Body of pancreas (tissue), 4 donors: ENCODE measurements around the gene TRMT61B. TPM values are rescaled to one million over a fixed set of nuclear protein-coding genes. Genes with fewer than 3 reads are reported as not detected.

Source experiments
- ATAC-seq: fragments of 150-250 bp; one replicate; pipeline ENCODE4 v1.9.1; 2016
- DNase-seq, 4 donors: peaks; one replicate each; pipeline ENCODE4 v3.0.0-alpha.2; 2019
- H3K27ac ChIP-seq, 4 donors: fragments of 200-600 bp; sonication (generic); 1 replicate in 3 of 4; 2 replicates in 1 of 4; pipeline versions ENCODE4 v1.5.1 to v1.6.1; 2016 to 2019; ENCODE audit warnings: mild to moderate bottlenecking in 1 of 4, mixed read lengths in 1 of 4, moderate library complexity in 1 of 4
- H3K27me3 ChIP-seq, 2 donors: fragments of 200-600 bp; sonication (generic); one replicate each; pipeline ENCODE4 v1.6.0; 2016; ENCODE audit warnings: mild to moderate bottlenecking in 1 of 2
- H3K36me3 ChIP-seq, 2 donors: fragments of 200-600 bp; sonication (generic); replicated peaks in 1 of 2; 2 replicates each; pipeline ENCODE4 v1.5.1; 2016; ENCODE audit warnings: low read depth in 2 of 2; ENCODE audit not compliant: insufficient read depth in 1 of 2
- H3K4me1 ChIP-seq: fragments of 200-600 bp; sonication (generic); one replicate; pipeline ENCODE4 v1.6.0; 2016
- H3K4me3 ChIP-seq, 2 donors: fragments of 200-600 bp; sonication (generic); 1 replicate in 1 of 2; 2 replicates in 1 of 2; pipeline ENCODE4 v1.5.1; 2016 to 2019
- H3K9me3 ChIP-seq, 3 donors: fragments of 200-600 bp; sonication (generic); 1 replicate in 2 of 3; 2 replicates in 1 of 3; pipeline ENCODE4 v1.5.1; 2016
- POLR2A ChIP-seq, 3 donors: fragments of 450-650 bp; IDR thresholded peaks; one replicate each; pipeline ENCODE4 v1.6.1; 2016; ENCODE audit warnings: antibody characterized with exemption in 3 of 3, mild to moderate bottlenecking in 2 of 3
- WGBS, 2 donors: methylation state at CpG; one replicate each; pipeline ENCODE4 v1.1.5; 2017; 5-methylcytosine and 5-hydroxymethylcytosine counted together
- intact Hi-C: fragments of 100-400 bp; cut with DNase I; formaldehyde crosslinking; loops from one replicate; pipeline ENCODE4 v1.15.1; 2023
- total RNA-seq, 2 donors: library from RNA; depleted of rRNA; stranded (reverse); fragments of >200 nt; gene quantifications; one replicate each; pipeline ENCODE4 v1.1.0, GENCODE V29; 2016
- TF ChIP-seq, protein P1 (sequence below), 7 experiments: fragments of 450-650 bp in 4 of 7; fragments of 200-600 bp in 3 of 7; sonication (generic) in 3 of 7; IDR thresholded peaks; one replicate each; pipeline ENCODE4 v1.5.1; 2016 to 2019; ENCODE audit warnings: antibody characterized with exemption in 7 of 7

TRMT61B gene
- total RNA-seq, 2 donors from 2014 or later: 9.9 to 15.8 TPM

DNA sequence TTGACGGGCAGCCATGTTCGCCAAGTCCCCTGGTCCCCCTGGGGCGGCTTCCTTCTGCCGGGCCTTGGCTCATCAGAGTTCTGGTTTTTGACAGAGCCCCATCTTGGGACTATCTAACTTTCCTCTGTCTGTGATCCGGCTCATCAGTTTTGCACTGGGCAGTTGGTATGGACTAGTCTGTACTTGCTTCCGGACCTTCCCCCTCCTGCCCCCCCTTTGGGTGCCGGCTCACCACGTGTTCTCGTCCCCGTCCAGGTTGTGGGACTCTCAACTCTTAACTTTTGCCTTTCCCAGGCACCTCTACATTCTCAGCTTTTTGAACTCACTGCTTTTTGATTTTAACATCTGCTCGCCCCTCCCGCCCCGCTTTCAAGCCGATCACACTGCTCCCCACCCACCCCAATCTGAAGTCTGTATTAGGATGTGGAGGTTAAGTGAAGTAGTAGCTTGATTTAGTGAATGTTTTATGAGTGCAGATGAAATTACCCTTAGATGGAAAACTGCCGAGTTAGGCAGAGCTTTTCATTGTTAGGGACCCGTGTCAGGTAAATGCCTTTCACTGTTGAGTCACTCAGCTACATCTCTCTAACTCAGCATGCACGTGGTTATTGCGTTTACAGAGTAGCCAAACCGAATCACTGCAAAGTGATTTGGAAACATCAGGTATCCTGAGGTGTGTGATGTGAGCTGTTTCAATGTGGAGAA lies 25.2 kb upstream of the TRMT61B start:
- no peaks in the 10 kb centered on the region for H3K36me3 ChIP-seq
- TF ChIP-seq POLR2A (IDR thresholded peaks at IDR 0.05): no peak
- TF ChIP-seq, protein P1, sequence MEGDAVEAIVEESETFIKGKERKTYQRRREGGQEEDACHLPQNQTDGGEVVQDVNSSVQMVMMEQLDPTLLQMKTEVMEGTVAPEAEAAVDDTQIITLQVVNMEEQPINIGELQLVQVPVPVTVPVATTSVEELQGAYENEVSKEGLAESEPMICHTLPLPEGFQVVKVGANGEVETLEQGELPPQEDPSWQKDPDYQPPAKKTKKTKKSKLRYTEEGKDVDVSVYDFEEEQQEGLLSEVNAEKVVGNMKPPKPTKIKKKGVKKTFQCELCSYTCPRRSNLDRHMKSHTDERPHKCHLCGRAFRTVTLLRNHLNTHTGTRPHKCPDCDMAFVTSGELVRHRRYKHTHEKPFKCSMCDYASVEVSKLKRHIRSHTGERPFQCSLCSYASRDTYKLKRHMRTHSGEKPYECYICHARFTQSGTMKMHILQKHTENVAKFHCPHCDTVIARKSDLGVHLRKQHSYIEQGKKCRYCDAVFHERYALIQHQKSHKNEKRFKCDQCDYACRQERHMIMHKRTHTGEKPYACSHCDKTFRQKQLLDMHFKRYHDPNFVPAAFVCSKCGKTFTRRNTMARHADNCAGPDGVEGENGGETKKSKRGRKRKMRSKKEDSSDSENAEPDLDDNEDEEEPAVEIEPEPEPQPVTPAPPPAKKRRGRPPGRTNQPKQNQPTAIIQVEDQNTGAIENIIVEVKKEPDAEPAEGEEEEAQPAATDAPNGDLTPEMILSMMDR (IDR thresholded peaks at IDR 0.05): no peak
- H3K9me3 ChIP-seq: no peaks in the 10 kb centered on the region
- H3K27me3 ChIP-seq: no peaks in the 10 kb centered on the region
- H3K27ac ChIP-seq: peak overlapping the region; percentile 44 to 88 (median 80)
- DNase-seq (peak in 3 of 4 donors; percentile 16 to 43 (median 36)), ATAC-seq (no peak)
- H3K4me1 ChIP-seq: peaks cover 41% of the 10 kb centered on the region
- H3K4me3 ChIP-seq: peak overlapping the region; percentile 80 to 85
- WGBS, 2 donors: 0% methylated on average over 16 to 19 of the region's 19 CpGs
- intact Hi-C loops: no loop called here

DNA sequence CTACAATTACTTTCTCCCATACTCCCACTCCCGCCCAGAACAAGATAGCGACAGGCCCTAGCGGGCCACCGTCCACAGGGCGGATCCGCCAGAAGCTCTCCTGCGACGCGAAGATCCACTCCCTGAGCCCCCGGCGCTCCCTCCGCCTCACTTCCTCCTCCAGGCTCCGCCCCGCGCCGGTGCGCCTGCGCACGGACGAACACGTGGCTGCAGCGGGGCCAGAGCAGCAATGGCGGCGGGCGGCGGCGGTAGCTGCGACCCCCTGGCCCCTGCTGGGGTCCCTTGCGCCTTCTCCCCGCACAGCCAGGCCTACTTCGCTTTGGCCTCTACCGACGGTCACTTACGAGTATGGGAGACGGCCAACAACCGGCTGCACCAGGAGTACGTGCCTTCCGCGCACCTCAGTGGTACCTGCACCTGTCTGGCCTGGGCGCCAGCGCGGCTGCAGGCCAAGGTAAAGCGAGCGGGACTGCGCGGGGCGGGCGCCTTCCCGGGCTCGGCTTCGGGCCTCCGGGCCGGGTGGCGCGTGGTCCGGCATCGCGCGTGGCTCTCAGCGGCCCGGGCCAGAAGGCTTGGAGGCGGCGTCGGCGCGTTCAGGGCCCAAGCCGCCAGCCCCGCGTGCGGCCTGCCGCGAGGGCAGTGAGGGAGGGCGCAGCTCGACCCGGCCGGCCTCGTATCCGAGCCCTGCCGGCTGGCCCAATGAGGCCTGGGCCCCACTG lies 24.5 kb upstream of the TRMT61B start, which contains the start of gene WDR43:
WDR43 (plus strand) TSS at position 198 of the 719 bp plus-strand sequence; CDS start at position 230, 32 bp downstream.
- TF ChIP-seq POLR2A (IDR thresholded peaks at IDR 0.05): peak; percentile 62 to 87 (median 83)
- TF ChIP-seq, protein P1 (IDR thresholded peaks at IDR 0.05): peak in 1 of 7 experiments; percentile 6
- Histone ChIP-seq H3K4me1 (peaks cover 41% of the 10 kb centered on the region), H3K36me3 (no peaks in the 10 kb centered on the region), H3K27me3 (no peaks in the 10 kb centered on the region), H3K27ac (peak within 1 kb of the TSS; percentile 44 to 88 (median 80)), H3K9me3 (no peaks in the 10 kb centered on the region), H3K4me3 (peak within 1 kb of the TSS; percentile 80 to 85)
- WGBS, 2 donors: 0% methylated on average over 31 to 79 of the region's 79 CpGs
- ATAC-seq (peak; percentile 99), DNase-seq (peak; percentile 97 to 98 (median 98))
- intact Hi-C loops: no loop called here

DNA sequence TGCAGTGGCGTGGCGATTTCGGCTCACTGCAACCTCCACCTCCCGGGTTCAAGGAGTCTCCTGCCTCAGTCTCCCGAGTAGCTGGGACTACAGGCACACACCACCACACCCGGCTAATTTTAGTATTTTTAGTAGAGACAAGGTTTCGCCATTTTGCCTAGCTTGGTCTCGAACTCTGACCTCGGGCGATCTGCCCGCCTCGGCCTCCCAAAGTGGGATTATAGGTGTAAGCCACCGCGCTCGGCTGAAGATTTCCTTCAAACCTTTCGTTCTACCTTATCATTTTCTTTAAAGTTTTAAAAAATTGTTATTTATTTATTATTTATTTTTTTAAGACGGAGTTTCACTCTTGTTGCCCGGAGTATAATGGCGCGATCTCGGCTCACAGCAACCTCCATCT lies 23.4 kb upstream of the TRMT61B start:
- TF ChIP-seq POLR2A (IDR thresholded peaks at IDR 0.05): no peak
- TF ChIP-seq, protein P1 (IDR thresholded peaks at IDR 0.05): no peak
- intact Hi-C loops: no loop called here
- DNase-seq: peak in 1 of 4 donors; percentile 19
- H3K27ac ChIP-seq: no peak overlapping the region
- H3K36me3 ChIP-seq: no peaks in the 10 kb centered on the region
- ATAC-seq: no peak
- H3K4me3 ChIP-seq: no peak overlapping the region
- WGBS, 2 donors: 86 to 90% methylated on average over 21 of the region's 21 CpGs
- H3K27me3 ChIP-seq: no peaks in the 10 kb centered on the region
- peaks cover 31% of the 10 kb centered on the region for H3K4me1 ChIP-seq
- no peaks in the 10 kb centered on the region for H3K9me3 ChIP-seq

DNA sequence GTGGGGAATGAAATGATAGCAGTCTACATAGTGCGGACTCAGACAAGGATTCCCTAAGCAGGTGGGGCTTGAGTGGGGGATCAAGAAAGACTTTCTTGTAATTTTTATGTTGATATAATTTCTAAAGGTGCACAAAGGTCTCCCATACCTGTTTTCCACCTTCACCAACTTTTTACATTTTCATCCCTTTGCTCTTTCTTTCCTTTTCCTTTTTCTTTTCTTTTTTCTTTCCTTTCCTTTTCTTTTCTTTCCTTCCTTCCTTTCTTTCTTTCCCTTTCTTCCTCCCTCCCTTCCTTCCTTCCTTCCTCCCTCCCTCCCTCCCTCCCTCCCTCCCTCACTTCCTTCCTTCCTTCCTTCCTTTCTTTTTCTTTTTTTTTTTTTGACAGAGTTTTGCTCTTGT lies 10.1 kb upstream of the TRMT61B start:
- DNase-seq (no peak), ATAC-seq (no peak)

More for the DNA sequence above, 10.1 kb upstream of the TRMT61B start:
- WGBS, 2 donors: 86 to 100% methylated on average over 1 of the region's 1 CpG
- no peak overlapping the region for H3K27ac ChIP-seq
- H3K27me3 ChIP-seq: no peaks in the 10 kb centered on the region
- no peaks in the 10 kb centered on the region for H3K9me3 ChIP-seq
- TF ChIP-seq POLR2A (IDR thresholded peaks at IDR 0.05): no peak
- TF ChIP-seq, protein P1 (IDR thresholded peaks at IDR 0.05): no peak
- H3K36me3 ChIP-seq: no peaks in the 10 kb centered on the region
- H3K4me3 ChIP-seq: no peak overlapping the region
- intact Hi-C loops: no loop called here
- no peaks in the 10 kb centered on the region for H3K4me1 ChIP-seq
